ENCODE measurements around the gene MEG3.

GRCh38 chr14:100862793-100863192 lies 36.9 kb downstream of the MEG3 start:
- TF ChIP-seq, protein P1, sequence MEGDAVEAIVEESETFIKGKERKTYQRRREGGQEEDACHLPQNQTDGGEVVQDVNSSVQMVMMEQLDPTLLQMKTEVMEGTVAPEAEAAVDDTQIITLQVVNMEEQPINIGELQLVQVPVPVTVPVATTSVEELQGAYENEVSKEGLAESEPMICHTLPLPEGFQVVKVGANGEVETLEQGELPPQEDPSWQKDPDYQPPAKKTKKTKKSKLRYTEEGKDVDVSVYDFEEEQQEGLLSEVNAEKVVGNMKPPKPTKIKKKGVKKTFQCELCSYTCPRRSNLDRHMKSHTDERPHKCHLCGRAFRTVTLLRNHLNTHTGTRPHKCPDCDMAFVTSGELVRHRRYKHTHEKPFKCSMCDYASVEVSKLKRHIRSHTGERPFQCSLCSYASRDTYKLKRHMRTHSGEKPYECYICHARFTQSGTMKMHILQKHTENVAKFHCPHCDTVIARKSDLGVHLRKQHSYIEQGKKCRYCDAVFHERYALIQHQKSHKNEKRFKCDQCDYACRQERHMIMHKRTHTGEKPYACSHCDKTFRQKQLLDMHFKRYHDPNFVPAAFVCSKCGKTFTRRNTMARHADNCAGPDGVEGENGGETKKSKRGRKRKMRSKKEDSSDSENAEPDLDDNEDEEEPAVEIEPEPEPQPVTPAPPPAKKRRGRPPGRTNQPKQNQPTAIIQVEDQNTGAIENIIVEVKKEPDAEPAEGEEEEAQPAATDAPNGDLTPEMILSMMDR (IDR thresholded peaks at IDR 0.05): no peak
- no peak for TF ChIP-seq POLR2A (IDR thresholded peaks at IDR 0.05)

Data from adrenal gland (tissue), 5 donors.